ENCODE measurements around the gene RASL10A.
A peak's percentile ranks its signal among the peaks of the same experiment; 100 is the strongest.

Gene RASL10A

DNA sequence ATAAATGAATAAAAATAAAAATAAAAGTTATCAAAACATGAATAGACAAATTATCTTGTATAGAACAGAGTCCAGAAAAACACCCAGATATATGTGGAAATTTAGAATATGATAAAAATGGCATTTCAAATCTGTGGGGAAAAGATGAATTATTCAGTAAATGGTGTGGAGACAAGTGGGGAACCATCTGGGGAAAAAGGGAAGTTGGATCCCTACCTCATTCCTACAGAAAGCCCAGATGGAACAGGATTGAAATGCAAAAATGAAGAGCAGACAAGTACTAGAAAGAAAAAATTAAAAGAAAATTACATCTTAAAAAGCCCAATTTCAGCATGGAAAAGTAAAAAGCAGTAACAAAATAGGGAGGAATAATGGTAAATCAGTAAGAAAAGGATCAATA, 8.1 kb upstream of the RASL10A start:
- no peak for DNase-seq (ENCODE audit: low read depth in 2 of 2)

DNA sequence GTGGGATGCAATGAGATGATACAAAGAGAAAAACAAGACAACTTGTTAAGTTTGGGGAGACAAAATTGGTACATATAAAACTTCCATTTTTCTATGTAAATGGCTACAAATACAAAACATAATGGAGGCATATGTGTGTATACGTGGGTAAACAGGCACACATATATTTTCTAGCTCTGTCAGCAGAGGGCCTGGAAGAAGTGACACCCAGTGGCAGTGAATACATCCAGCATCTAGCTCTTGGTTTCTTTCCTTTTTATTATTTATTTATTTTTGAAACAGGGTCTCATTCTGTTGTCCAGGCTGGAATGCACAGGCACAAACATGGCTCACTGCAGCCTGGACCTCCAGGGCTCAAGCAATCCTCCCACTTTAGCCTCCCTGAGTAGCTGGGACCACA, 5.0 kb upstream of the RASL10A start:
- no peak for DNase-seq (ENCODE audit: low read depth in 2 of 2)

DNA sequence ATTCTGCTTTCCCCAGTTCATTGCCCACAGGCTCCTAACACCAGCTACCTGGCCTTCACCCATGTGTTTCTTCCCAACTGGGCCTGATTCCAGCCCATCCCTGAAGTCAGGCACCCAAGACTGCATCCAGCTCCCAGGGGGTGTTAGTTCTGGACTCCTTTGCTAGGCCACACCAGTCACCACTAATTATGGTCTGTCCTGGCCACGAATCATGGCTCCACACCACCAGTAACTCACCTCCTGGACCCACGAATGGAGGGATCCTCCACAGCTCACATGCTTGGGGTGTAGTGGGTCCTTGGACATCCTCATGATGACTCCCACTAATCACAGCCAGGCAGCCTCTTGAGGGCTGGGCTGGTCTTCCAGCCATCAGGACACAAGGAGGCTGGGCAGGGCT, 3.6 kb upstream of the RASL10A start:
- no peak for DNase-seq (ENCODE audit: low read depth in 2 of 2)

DNA sequence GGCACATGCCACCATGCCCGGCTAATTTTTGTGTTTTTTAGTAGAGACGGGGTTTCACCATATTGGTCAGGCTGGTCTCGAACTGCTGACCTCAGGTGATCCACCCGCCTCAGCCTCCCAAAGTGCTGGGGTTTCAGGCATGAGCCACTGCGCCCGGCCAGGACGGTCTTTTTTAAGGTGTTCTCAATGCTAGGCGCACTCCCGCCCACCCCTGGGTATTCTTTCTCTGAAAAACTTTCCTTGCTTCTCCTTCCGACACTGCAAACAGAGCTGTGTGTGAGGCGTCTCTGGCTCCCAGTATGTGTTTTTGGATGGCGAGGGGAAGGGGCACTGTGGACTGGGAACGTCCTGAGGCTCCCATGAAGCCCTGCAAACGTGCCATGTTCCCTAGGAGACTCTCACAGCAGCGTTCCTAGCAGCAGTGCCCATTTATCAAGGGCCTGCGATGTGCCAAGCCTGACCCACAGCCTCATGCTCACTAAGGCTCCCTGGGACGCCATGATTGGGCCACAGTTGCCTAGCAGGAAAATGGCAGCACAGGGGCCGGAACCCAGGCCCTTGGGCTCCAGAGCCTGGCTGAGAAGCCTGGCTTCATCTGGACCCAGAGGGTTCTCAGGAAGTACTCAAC, 2.4 kb upstream of the RASL10A start:
- no peak for DNase-seq (ENCODE audit: low read depth in 2 of 2)

DNA sequence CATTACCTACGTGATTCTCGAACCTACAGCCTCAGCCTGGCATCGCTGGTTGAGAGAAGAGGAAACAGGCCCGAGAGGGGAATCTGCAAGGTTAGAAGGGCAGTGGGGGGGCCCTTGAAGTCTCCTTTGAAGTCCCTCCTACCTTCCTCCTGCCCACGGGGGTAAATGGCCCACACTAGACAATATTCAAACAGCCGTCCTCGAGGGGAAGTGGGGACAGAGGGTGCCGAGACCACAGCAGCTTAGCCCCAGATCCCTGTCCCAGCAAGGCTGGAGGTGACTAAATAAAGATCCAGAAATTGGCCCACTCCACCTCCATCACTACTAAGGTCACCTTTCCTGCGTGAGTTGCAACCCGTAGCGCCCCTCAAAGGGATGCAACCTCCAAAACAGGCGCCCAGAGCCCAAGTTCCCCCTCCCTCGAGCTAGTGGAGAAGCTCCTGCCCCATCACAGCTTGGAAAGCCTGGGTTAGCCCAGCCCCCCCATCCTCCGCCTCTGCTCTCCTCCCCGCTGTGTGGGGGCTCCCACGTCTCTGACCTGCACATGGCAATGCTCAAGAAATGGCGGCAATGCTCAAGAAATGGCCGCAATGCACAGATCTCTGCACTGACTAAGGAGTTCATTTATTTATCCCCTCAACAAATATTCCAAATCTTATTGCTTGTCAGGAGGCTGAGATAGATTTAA, 788 bp upstream of the RASL10A start:
- DNase-seq (ENCODE audit: low read depth in 2 of 2), result no peak

DNA sequence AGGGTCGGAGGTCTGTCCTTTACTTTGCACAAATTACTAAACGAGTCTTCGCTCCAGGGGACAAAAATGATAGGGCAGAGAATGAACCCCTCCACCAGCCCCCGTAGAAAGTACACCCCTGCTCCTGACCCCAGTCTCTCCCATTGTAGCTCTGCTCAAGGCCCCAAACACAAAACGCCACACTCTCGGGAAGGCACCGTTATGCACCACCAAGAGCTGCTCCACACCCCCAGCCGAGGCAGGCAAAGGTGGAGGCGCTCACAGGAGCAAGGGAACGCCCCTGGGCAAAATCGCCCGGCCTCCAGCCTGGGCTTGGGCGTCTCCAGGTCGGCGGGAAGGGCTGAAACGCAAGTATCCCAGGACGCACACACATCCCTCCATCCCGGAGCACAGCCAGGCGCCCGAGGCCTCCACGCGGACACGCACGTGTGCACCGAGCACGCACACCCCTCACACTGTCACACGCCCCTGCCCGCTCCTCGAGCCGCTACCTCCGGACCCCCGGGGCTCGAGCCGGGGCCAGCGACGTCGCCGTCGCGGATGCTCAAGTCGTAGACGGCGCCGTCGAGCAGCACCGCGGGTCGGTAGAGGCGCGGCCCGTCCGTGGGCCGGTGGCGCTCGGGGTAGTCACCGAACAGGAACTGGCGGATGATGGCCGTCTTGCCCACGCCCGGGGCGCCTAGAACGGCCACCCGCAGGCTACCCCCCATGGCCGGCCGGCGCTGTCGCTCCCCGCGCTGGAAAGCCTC, 786 bp downstream of the RASL10A start:
- no peak for DNase-seq (ENCODE audit: low read depth in 2 of 2)

DNA sequence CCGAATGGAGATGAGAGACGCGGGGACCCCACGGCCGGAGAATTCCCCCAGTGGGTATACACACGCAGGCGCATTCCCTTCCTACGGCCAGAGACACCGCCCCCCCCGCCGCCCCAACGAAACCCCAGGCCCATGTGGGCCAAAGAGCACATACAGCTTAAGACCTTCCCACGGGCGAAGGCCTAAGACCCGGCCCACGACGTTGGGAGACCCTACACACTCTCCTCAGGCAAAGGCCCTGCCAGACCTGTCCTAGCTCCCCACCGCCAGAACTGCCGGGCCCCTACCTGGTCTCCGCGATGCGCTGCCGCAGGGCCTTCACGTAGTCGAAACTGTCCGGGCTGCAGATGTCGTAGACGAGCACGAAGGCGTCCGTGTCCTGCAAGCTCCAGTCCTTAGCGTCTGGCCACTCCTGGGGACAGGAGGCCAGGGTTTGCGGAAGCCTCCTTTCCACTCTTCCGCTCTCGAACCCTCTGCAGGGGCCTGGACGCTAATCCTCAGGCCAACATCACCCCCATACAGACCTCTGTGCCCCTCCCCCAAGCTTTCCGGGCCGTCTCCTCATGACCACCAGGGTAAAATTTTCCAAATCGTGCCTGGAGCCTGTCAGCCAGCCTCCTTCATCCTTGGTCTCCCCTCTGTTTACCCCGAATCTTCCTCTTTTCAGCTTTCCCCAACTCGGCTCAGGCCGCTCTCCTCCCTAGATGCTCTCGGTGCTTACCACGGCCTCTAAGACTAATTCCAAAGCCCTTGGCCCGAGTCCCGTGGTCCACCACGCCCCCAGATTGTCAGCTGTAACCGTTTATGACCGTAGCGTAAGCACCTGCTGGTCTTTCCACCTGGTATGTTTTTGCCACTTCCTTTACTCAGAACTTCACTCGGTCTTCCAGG, 1.7 kb downstream of the RASL10A start:
- DNase-seq (ENCODE audit: low read depth in 2 of 2), result no peak

DNA sequence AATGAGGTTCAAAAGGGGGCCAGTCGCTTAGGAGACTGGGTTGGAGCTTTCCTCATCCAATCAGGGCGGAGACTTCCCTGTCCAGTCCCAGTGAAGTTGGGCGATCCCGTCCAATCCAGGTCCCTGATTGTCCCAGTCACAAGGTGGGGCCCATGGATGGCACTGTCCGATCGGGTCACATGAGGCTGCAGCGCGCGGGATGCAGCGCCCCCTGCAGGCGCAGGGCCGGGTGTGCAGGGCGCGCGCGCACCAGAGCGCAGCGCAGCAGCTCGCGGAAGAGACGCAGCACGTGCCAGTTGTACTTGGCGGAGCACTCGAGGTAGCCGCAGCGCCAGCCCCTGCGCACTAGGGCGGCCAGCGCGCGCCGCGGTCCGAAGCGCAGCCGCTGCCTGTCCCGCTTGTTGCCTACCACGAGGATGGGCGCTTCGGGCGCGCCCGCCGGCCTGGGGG, 2.3 kb downstream of the RASL10A start:
- no peak for DNase-seq (ENCODE audit: low read depth in 2 of 2)

DNA sequence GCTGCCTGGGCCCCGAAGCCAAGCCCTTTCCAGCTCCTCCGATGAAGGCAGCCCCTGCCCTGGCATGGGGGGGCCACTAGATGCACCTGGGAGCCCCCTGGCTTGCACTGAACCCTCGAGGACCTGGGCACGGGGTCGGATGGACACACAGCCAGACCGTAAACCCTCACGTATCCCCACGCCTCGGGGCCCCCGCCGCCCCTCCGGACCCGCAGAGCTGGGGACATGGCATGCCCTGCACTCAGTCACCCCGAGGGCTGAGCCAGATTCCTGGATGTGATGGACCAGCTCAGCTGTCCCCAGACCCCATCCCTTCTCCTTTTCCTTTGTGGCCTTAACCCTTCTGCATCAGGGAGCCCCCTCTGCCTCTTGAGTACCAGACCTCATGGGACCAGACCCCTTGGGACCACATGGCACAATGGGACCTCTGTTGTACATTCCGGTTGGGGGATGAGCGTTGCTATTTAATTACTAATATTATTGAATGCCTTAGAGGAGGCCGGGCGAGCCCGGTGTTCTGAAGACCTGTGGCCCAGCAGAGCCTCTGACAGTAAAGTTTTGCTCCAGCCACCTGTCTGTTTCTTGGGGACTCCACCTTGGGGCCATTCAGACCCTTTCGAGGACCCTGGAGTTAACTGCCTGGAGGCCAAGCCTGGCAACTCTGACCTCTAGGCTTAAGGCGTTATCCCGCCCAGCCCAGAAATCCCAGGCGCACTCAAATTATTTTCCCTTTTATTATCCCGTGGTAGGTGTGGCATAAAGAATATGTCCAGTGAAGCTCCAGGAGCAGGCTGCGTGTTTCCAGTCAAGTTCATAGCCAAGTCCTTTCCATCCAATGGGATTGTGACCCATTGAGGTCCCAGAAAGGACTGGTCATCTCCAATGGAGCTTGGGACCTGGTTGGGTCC, 3.0 kb downstream of the RASL10A start:
- DNase-seq (ENCODE audit: low read depth in 2 of 2), result no peak

DNA sequence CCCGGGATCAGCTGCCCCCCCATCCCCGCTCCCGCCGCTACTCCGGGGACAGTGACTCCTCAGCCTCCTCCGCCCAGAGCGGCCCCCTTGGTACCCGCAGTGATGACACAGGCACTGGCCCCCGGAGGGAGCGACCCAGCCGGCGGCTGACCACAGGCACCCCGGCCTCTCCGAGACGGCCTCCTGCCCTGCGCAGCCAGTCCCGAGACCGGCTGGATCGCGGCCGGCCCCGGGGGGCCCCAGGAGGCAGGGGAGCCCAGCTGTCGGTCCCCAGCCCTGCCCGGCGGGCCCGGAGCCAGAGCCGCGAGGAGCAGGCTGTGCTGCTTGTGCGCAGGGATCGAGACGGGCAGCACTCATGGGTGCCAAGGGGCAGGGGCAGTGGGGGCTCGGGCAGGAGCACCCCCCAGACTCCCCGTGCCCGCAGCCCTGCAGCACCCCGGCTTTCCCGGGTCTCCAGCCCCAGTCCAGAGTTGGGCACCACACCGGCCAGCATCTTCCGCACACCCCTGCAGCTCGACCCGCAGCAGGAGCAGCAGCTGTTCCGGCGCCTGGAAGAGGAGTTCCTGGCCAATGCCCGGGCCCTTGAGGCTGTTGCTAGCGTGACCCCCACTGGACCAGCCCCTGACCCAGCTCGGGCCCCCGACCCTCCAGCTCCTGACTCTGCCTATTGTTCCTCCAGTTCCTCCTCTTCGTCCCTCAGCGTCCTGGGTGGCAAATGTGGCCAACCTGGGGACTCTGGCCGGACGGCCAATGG, 3.9 kb downstream of the RASL10A start:
- no peak for DNase-seq (ENCODE audit: low read depth in 2 of 2)

DNA sequence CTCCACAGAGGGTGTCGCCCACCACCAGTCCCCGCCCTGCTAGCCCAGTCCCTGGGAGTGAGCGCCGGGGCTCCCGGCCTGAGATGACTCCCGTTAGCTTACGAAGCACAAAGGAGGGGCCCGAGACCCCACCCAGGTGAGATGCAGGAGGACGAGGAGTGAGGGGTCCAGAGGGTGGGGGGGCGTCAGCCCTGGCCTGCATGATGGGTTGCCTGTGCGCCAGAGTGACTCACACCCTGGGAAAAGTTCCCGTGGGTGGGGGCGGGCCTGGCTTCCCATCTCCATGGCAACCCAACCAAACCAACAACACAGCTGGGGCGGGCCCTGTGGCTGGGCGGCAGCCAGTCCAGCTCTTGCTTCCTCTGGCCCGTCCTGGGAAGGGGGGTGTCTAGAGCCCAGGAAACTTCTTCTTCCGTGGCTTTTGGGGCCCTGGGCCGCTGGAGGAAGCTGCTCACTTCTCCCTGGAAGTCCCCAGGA, 4.6 kb downstream of the RASL10A start:
- DNase-seq (ENCODE audit: low read depth in 2 of 2), result peak; percentile 25 to 31

DNA sequence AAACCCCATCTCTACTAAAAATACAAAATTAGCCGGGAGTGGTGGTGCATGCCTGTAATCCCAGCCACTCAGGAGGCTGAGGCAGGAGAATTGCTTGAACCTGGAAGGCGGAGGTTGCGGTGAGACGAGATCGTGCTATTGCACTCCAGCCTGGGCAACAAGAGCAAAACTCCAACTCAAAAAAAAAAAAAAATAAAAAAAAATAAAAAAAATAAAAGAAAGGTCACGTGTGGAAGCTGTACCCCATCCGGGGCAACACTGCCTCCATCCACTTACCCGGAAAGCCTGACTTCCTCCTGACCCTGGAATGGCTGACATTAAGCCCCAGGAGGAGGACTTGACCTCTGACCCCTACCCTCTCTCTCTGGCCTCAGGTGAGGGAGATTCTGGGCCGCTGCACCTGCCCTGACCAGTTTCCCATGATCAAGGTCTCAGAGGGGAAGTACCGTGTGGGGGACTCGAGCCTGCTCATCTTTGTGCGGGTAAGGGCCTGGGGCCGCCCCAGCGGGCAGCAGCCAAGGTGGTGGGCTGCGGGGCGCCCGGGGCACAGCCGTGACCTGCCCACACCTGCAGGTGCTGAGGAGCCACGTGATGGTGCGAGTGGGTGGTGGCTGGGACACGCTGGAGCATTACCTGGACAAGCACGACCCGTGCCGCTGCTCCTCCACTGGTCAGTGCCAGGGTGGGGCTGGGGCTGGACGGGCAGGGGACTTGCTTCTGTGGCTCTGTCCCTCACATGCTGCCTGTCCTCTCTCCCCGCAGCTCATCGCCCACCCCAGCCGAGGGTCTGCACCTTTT, 5.2 kb downstream of the RASL10A start:
- DNase-seq (ENCODE audit: low read depth in 2 of 2), result no peak

DNA sequence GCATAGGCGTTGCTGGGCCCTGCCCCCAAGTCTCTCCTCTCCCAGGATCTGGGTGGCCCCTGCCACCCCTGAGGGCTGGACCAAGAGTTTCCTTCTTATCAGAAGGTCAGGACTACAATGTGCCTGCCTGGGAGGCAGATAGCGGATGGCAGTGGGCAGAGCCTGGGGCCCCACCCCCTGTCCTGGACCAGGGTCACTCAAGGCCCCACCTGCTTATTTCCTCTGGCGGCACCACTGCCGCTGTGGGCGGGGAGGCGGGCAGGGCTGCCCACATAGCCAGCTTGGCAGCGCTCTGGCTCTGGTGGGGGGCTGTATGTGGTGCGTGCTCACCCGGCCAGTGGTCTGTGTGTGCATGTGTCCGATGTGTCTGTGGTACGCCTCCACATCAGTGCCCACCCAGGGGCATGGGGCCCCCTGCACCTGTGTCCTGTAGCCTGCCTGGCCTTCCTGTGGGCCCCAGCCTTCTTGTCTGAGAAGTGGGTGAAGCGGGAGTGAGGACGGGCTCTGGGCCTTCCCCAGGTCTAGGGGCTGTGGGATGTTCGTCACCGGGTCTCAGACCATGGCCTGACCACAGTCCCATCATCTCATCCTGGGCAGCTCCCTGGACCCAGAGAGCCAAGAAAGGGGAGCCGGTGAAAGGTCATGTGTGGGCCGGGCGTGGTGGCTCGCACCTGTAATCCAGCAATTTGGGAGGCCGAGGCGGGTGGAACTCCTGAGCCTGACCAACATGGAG, 6.0 kb downstream of the RASL10A start:
- DNase-seq (ENCODE audit: low read depth in 2 of 2), result no peak

DNA sequence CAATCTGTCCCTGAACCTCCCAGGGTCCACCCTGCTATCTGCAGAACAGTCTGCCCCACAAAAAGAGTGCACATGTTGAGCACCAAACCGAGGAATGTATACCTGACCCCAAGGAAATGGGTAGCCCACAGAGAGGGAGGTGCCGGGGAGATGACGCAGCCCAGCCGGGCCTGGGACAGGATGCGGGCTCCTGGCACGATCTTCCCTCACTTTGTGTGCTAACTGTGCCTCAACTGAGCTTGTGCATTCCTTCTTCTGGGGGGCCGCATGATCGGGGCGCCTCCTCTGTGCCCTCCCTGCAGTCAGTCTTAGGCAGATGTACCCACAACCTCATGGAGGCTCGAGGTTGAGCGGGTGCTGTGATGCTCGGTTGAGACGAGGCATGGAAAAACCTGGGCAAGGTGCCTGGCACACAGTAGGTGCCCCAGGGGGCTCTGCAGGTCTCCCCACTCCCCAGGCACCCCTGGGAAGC, 6.7 kb downstream of the RASL10A start:
- DNase-seq (ENCODE audit: low read depth in 2 of 2), result no peak

DNA sequence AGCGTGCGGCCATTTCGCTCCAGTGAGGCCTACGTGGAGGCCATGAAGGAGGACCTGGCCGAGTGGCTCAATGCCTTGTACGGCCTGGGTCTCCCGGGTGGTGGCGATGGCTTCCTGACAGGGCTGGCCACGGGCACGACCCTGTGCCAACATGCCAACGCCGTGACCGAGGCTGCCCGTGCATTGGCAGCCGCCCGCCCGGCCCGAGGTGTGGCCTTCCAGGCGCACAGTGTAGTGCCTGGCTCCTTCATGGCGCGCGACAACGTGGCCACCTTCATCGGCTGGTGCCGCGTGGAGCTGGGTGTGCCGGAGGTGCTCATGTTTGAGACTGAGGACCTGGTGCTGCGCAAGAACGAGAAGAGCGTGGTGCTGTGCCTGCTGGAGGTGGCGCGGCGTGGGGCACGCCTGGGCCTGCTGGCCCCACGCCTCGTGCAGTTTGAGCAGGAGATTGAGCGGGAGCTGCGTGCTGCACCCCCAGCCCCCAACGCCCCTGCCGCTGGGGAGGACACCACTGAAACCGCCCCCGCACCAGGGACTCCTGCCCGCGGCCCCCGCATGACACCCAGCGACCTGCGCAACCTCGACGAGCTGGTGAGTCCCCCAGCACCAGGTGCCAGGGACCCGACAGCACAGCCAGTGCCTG, 7.2 kb downstream of the RASL10A start:
- no peak for DNase-seq (ENCODE audit: low read depth in 2 of 2)

DNA sequence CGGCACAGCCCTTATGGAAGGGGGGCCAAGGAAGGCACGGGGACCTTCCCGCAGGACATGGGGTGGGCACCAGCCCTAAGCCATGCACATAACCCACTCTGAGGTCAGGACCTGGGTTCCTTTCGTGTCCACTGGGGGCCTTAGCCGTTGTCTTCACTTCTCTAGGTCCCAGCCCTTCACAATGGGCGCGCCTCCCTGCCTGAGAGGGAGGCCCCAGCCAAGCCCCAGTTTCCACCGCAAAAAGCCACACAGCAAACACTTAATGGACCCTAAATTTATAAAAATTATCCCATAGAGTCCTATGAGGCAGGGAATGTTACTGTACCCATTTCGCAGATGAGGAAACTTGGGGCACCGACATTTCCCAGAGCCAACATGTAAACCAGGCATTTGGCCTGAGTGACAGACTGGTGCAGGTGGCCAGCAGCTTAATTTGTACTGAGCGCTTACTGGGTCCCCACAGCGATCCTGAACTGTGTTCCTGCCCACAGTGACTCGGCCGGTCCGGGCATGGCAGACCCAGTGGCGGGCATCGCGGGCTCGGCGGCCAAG, 7.8 kb downstream of the RASL10A start:
- no peak for DNase-seq (ENCODE audit: low read depth in 2 of 2)

DNA sequence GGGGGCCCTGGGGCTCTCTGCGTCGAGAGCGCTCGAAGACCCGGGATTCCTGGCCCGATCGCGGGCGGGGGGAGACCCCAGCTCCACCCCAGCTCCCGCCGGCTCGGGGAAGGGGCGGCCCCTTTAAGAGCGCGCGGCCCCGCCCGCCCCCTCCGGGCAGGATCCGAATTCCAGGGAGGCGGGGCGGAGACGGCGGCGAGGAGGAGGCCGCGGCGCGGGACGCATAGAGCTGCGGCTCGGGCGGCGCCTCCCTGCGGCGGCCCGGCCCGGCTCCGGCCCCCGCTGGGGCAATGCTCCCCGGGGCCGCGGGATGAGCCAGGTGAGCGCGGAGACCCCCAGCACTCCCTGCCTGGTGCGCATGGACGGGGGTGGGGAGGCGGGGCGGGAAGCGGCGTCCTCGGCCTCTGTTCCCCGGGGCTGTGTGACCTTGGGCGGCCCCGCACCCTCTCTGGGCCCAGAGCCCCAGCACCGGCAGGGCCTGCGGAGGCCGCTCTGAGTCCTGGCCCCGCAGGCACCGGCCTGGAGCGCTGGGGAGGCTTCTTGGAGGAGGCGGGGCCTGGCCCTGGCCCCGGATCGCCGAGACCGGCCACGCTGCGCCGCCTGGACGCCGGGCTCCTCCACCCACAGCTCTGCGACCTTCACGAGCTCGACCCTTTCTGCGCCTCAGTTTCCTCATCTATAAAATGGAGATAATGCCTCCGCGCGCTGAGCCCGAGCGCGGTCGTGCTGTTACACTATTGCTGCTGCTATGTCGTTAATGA, 8.5 kb downstream of the RASL10A start:
- DNase-seq (ENCODE audit: low read depth in 2 of 2), result no peak

Data from stimulated activated CD8-positive, alpha-beta memory T cell treated with anti-CD3 and anti-CD28 coated beads, Interleukin-2, amount 100 ng/mL, for 1 hour (primary cell).